T47D (cell line): ENCODE results near the gene ZCCHC7.
A peak's percentile ranks its signal among the peaks of the same experiment; 100 is the strongest.
"Not testable (repeated sequence)": the region's sequence is repeated elsewhere in the genome, so short reads cannot be mapped to it uniquely, and the experiment has no call there.

Source experiments
- DNase-seq, 2 experiments: peaks; one replicate each; pipeline versions ENCODE4 v3.0.0 to v3.0.0-alpha.2; 2011 to 2012; ENCODE audit warnings: low read depth in 1 of 2, low spot score in 1 of 2
- JUND ChIP-seq: IDR thresholded peaks from 2 replicates; pipeline ENCODE4 v1.6.1; 2012; ENCODE audit warnings: low read depth
- in situ Hi-C: cut with HindIII; loops from 2 replicates; pipeline ENCODE4 v1.10.0; 2016; ENCODE audit warnings: low sequenced_read_pairs, low pct_unique_long_range_greater_than_20kb

ZCCHC7 gene

GRCh38 chr9:37100741-37101140, 19.6 kb upstream of the ZCCHC7 start:
- no peak for TF ChIP-seq JUND
- in situ Hi-C loops, result no loop called here
- no peak for DNase-seq

GRCh38 chr9:37102486-37102885, 17.9 kb upstream of the ZCCHC7 start:
- in situ Hi-C loops, result no loop called here
- no peak for TF ChIP-seq JUND
- DNase-seq, result no peak

- no peak for DNase-seq
- TF ChIP-seq JUND, result no peak
- in situ Hi-C loops, result no loop called here
Observed at GRCh38 chr9:37104183-37104889, 16.0 kb upstream of the ZCCHC7 start.

- in situ Hi-C loops, result no loop called here
- no peak for DNase-seq
- TF ChIP-seq JUND, result no peak
Observed at GRCh38 chr9:37105234-37105633, 15.1 kb upstream of the ZCCHC7 start.

- in situ Hi-C loops, result no loop called here
- no peak for TF ChIP-seq JUND
- DNase-seq, result no peak
Observed at GRCh38 chr9:37107701-37108100, 12.7 kb upstream of the ZCCHC7 start.

- in situ Hi-C loops, result not testable (repeated sequence)
Observed at GRCh38 chr9:37114442-37114841, 5.9 kb upstream of the ZCCHC7 start.

GRCh38 chr9:37117956-37118355, 2.4 kb upstream of the ZCCHC7 start:
- no peak for TF ChIP-seq JUND
- in situ Hi-C loops, result no loop called here

More at GRCh38 chr9:37114442-37114841, 5.9 kb upstream of the ZCCHC7 start:
- DNase-seq, result not testable (repeated sequence)

GRCh38 chr9:37119360-37119759, 1.0 kb upstream of the ZCCHC7 start:
- no peak for DNase-seq
- in situ Hi-C loops, result no loop called here
- no peak for TF ChIP-seq JUND

More at GRCh38 chr9:37117956-37118355, 2.4 kb upstream of the ZCCHC7 start:
- DNase-seq, result no peak

GRCh38 chr9:37120843-37121335, 515 bp downstream of the ZCCHC7 start:
- DNase-seq, result peak in 1 of 2 experiments; percentile 27
- in situ Hi-C loops, result not testable (repeated sequence)

- in situ Hi-C loops, result no loop called here
Observed at GRCh38 chr9:37121881-37122280, 1.5 kb downstream of the ZCCHC7 start.

GRCh38 chr9:37126214-37126788, 5.9 kb downstream of the ZCCHC7 start:
- DNase-seq, result no peak
- TF ChIP-seq JUND, result no peak
- in situ Hi-C loops, result no loop called here

More at GRCh38 chr9:37121881-37122280, 1.5 kb downstream of the ZCCHC7 start:
- TF ChIP-seq JUND, result no peak
- DNase-seq, result no peak

GRCh38 chr9:37127018-37127417, 6.6 kb downstream of the ZCCHC7 start:
- in situ Hi-C loops, result no loop called here
- no peak for TF ChIP-seq JUND
- no peak for DNase-seq

- no peak for DNase-seq
- in situ Hi-C loops, result no loop called here
- no peak for TF ChIP-seq JUND
Observed at GRCh38 chr9:37128051-37128450, 7.7 kb downstream of the ZCCHC7 start.
